Lower leg skin (tissue), 4 donors: ENCODE results near the gene RBMS2. TPM values are rescaled to one million over a fixed set of nuclear protein-coding genes. Genes with fewer than 3 reads are reported as not detected.

Experiments
- DNase-seq, 2 donors: peaks; one replicate each; pipeline ENCODE4 v3.0.0-alpha.2; 2019; ENCODE audit warnings: low spot score in 2 of 2
- H3K4me3 ChIP-seq: fragments of 200-600 bp; sonication (generic); 2 replicates; pipeline ENCODE4 v1.5.1; 2017; ENCODE audit warnings: mild to moderate bottlenecking, low read depth; ENCODE audit not compliant: poor library complexity, severe bottlenecking
- POLR2A ChIP-seq, 2 donors: fragments of 450-650 bp; IDR thresholded peaks; one replicate each; pipeline ENCODE4 v1.6.1; 2016 to 2017; ENCODE audit warnings: antibody characterized with exemption in 2 of 2, mild to moderate bottlenecking in 1 of 2, moderate library complexity in 1 of 2
- WGBS, 2 donors: methylation state at CpG; one replicate each; pipeline ENCODE4 v1.1.5; 2018; 5-methylcytosine and 5-hydroxymethylcytosine counted together
- intact Hi-C: fragments of 100-400 bp; cut with DNase I; formaldehyde crosslinking; loops from one replicate; pipeline ENCODE4 v1.15.0; 2023; ENCODE audit warnings: low total_unique reads
- total RNA-seq, 4 donors: library from RNA; depleted of rRNA; stranded (reverse); fragments of >200 nt; gene quantifications; one replicate each; pipeline ENCODE4 v1.1.0, GENCODE V29; 2016
- TF ChIP-seq, protein P1 (sequence below), 3 donors: fragments of 450-650 bp; IDR thresholded peaks; one replicate each; pipeline ENCODE4 v1.5.1; 2016; ENCODE audit warnings: antibody characterized with exemption in 3 of 3, mild to moderate bottlenecking in 3 of 3, moderate library complexity in 2 of 3

RBMS2 gene
- total RNA-seq, 4 donors from 2014 or later = 12.7 to 14.9 (median 13.7) TPM

DNA sequence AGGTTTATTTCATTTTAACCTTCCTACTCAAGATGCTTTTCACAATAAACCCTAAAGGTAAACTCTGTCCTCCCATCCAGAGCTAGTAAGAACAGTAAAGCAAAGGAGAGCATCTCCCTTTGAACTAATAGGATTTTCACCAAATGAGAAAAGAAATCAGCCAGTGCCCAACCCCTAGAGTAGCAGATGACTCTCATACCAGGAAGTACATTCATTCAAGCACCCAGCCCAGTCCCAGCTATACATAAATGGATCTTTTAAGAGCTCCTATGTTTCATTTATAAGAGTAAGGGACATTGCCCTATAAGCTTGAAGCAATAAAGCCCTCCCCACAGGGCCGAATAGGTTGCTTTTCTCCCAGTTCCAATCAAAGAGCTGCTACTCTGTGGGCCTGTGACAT lies 100.9 kb downstream of the RBMS2 start:
- 81 to 85% methylated on average over 1 of the region's 1 CpG for whole genome bisulfite sequencing, 2 donors
- no peak for TF ChIP-seq POLR2A (IDR thresholded peaks at IDR 0.05)
- TF ChIP-seq, protein P1, sequence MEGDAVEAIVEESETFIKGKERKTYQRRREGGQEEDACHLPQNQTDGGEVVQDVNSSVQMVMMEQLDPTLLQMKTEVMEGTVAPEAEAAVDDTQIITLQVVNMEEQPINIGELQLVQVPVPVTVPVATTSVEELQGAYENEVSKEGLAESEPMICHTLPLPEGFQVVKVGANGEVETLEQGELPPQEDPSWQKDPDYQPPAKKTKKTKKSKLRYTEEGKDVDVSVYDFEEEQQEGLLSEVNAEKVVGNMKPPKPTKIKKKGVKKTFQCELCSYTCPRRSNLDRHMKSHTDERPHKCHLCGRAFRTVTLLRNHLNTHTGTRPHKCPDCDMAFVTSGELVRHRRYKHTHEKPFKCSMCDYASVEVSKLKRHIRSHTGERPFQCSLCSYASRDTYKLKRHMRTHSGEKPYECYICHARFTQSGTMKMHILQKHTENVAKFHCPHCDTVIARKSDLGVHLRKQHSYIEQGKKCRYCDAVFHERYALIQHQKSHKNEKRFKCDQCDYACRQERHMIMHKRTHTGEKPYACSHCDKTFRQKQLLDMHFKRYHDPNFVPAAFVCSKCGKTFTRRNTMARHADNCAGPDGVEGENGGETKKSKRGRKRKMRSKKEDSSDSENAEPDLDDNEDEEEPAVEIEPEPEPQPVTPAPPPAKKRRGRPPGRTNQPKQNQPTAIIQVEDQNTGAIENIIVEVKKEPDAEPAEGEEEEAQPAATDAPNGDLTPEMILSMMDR (IDR thresholded peaks at IDR 0.05) = no peak
- intact Hi-C loops = no loop called here
- no peak for DNase-seq
- no peak overlapping the region for H3K4me3 ChIP-seq

DNA sequence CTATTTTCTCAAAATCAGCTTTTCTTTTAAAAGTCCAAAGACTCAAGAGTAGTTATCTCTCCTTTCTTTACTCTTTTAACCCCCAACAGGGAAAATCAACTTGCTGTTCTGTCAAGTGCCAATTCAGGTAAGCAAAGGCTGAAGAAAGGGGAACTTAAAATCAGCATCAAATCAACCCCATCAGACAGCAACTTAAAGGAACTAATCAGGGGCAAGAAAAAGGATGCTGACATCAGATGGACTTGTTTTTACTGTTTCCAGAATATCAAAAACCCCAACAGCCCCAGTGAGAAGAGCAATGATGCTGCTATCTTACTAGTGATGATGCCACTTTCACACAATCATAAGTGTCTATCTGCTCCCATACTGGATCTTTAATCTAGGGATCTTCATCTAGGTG lies 105.1 kb downstream of the RBMS2 start:
- no peak for TF ChIP-seq POLR2A (IDR thresholded peaks at IDR 0.05)
- TF ChIP-seq, protein P1 (IDR thresholded peaks at IDR 0.05) = no peak
- no peak for DNase-seq
- intact Hi-C loops = no loop called here
- H3K4me3 ChIP-seq = no peak overlapping the region

DNA sequence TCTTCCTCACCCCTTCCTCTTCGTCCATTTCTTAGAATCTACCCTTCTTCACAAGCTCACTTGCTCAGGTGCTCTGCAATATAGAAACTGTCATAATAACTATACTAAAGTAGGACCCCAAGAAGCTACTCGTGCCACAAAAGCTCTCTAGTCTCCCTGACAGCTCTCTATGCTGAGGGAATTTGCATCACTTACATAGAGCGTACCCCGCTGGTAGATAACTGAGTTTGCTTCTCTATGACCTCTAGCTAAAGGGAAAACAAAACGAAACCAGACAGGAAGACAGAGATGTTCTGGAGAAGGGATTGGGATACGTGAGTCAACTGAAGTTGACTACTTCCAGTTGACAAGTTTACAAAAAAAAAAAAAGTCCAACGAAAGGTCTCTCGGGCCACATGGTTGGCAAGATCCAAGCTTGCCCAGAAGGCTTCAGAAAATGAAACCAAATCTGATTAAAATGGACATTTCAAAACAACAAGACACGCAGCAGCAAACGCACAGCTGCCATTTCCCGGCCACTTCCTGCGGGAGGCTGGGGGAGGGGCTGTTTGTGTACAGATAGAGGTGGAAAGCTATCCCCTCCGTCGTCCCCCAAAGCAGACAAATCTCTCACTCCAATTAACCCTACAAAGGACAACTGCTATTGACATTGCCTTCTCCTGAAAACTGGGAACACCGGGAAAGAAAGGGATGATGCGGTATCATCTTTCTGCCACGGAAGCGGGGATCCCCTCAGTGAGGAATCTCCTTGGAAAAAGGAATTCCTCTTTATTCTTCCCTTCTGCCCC lies 107.2 kb downstream of the RBMS2 start:
- WGBS, 2 donors = 1 to 2% methylated on average over 18 of the region's 18 CpGs
- DNase-seq = peak; percentile 62 to 94
- intact Hi-C loops = no loop called here
- peak overlapping the region; percentile 98 for H3K4me3 ChIP-seq
- TF ChIP-seq, protein P1 (IDR thresholded peaks at IDR 0.05) = no peak
- no peak for TF ChIP-seq POLR2A (IDR thresholded peaks at IDR 0.05)

DNA sequence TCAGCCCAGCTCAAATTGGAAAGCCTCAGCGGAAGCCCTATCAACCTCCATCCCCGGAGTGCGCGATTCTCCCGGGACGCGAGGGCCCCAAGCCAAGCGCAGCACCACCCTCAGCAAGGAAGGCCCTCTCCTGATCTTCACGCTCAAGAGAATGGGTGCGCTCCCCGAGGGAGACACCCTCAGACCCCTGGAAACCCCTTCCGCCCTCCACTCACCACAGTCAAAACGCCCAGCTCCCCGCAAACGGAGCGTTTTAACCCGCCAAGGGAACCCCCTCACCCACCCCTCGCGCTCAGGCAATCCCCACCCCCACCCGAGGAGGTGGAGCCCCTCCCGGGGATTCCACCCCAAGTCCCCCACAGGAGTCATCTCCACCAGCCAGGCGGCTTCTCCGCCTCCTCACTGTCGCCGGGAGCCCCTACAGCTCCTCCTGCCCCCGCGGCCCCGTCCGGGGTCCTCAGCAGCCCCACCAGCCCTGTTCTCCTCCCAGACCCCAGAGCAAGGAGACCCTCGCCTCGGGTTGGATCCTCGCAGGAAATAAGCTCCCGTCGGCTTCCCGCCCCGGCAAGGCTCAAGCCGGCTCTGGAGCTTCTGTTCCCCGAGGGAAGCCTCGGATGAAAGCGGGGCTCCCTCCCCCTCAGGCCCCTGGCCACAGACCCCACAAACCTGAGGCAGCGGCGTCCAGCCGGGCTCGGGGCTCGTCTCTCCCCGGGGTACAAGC lies 108.0 kb downstream of the RBMS2 start:
- H3K4me3 ChIP-seq = peak overlapping the region; percentile 98
- WGBS, 2 donors = 0% methylated on average over 32 to 33 of the region's 46 CpGs
- intact Hi-C loops = no loop called here
- TF ChIP-seq, protein P1 (IDR thresholded peaks at IDR 0.05) = no peak
- TF ChIP-seq POLR2A (IDR thresholded peaks at IDR 0.05) = no peak
- peak in 1 of 2 donors; percentile 88 for DNase-seq

DNA sequence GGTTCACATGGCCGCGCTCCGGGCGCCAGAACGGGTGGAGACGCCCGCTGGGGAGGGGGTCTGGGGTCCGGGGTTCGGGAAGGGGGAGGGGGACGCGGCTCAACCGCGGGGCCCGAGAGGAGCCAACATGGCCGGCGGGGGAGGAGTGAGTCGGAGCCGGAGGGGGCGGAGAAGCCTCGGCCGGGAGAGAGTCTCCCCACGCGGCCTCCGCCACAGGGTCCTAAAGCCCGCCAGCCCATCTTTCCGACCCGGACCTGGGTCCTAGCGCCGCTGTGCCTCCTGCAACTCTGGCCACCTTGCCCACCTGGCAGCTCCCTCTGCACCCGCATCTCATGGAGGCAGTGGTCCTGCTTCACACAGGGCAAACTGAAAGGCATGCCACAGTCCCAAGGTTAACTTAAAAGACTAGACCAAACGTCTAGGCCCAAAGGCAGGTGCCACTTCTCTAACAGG lies 108.6 kb downstream of the RBMS2 start, which contains the start of gene BAZ2A:
Gene BAZ2A (minus strand): TSS at position 147 of the 453 bp plus-strand sequence. CDS start 12,796 bp downstream, outside the sequence.
- peak within 1 kb of the TSS; percentile 98 for H3K4me3 ChIP-seq
- intact Hi-C loops = no loop called here
- DNase-seq = peak; percentile 86 to 98
- no peak for TF ChIP-seq POLR2A (IDR thresholded peaks at IDR 0.05)
- TF ChIP-seq, protein P1 (IDR thresholded peaks at IDR 0.05) = no peak
- 0 to 2% methylated on average over 7 to 19 of the region's 31 CpGs for WGBS, 2 donors
